Measurements from ENCODE around the gene PAK6.
A peak's percentile ranks its signal among the peaks of the same experiment; 100 is the strongest.

PAK6 gene

GRCh38 chr15:40325188-40325587, 86.3 kb downstream of the PAK6 start:
- Histone ChIP-seq H3K27ac (replicated peaks) (no peak overlapping the region), H3K27me3 (ENCODE audit: insufficient read depth, poor library complexity, severe bottlenecking) (no peaks in the 10 kb centered on the region), H3K4me3 (replicated peaks; ENCODE audit: insufficient read depth, low read length) (peak overlapping the region; percentile 65)
- no peak; the same call in 1 of the 2 replicates for TF ChIP-seq GABPA (IDR thresholded peaks at IDR 0.05; ENCODE audit: low read depth)
- no peak for TF ChIP-seq CTCF (IDR thresholded peaks at IDR 0.05; ENCODE audit: insufficient read depth, low read length)
- TF ChIP-seq REST (IDR thresholded peaks at IDR 0.05; ENCODE audit: insufficient replicate concordance, low read depth), result no peak
- TF ChIP-seq POLR2AphosphoS5 (IDR thresholded peaks at IDR 0.05; ENCODE audit: low read depth), result no peak
- no peak for TF ChIP-seq SPI1 (IDR thresholded peaks at IDR 0.05; ENCODE audit: borderline replicate concordance, low read depth)
- no peak for DNase-seq (ENCODE audit: low read depth in 1 of 2, low spot score in 1 of 2)

GRCh38 chr15:40325700-40326099, 86.8 kb downstream of the PAK6 start:
- no peak for DNase-seq (ENCODE audit: low read depth in 1 of 2, low spot score in 1 of 2)
- TF ChIP-seq SPI1 (IDR thresholded peaks at IDR 0.05; ENCODE audit: borderline replicate concordance, low read depth) (peak; percentile 90), REST (IDR thresholded peaks at IDR 0.05; ENCODE audit: insufficient replicate concordance, low read depth) (no peak), POLR2AphosphoS5 (IDR thresholded peaks at IDR 0.05; ENCODE audit: low read depth) (no peak)
- Histone ChIP-seq H3K27me3 (ENCODE audit: insufficient read depth, poor library complexity, severe bottlenecking) (no peaks in the 10 kb centered on the region), H3K4me3 (replicated peaks; ENCODE audit: insufficient read depth, low read length) (no peak overlapping the region), H3K27ac (replicated peaks) (no peak overlapping the region)

Data from HL-60 (cell line).